GM10847 (cell line): ENCODE measurements around the gene MTHFD2L.
A peak's percentile ranks its signal among the peaks of the same experiment; 100 is the strongest.

Source experiments
- POLR2A ChIP-seq: IDR thresholded peaks from 2 replicates; pipeline ENCODE4 v1.6.1; 2011; ENCODE audit not compliant: insufficient read length; ENCODE audit errors: extremely low read depth

The MTHFD2L gene

GRCh38 chr4:74157561-74158465 lies at the start of gene MTHFD2L:
MTHFD2L (plus strand) TSS chr4:74158118; CDS start chr4:74158139, 21 bp downstream.
- peak; percentile 92 for TF ChIP-seq POLR2A

GRCh38 chr4:74108457-74109115 lies 49.3 kb upstream of the MTHFD2L start:
- TF ChIP-seq POLR2A = no peak

- TF ChIP-seq POLR2A = no peak
Observed at GRCh38 chr4:74109116-74109869, 48.6 kb upstream of the MTHFD2L start.

GRCh38 chr4:74109870-74110605 lies 47.9 kb upstream of the MTHFD2L start:
- TF ChIP-seq POLR2A = no peak

- no peak for TF ChIP-seq POLR2A
Observed at GRCh38 chr4:74110670-74111069, 47.2 kb upstream of the MTHFD2L start.

GRCh38 chr4:74111306-74111975 lies 46.5 kb upstream of the MTHFD2L start:
- TF ChIP-seq POLR2A = no peak

GRCh38 chr4:74111990-74112389 lies 45.9 kb upstream of the MTHFD2L start:
- no peak for TF ChIP-seq POLR2A

GRCh38 chr4:74112399-74113105 lies 45.4 kb upstream of the MTHFD2L start:
- TF ChIP-seq POLR2A = no peak

GRCh38 chr4:74114234-74114633 lies 43.7 kb upstream of the MTHFD2L start:
- TF ChIP-seq POLR2A = no peak

- TF ChIP-seq POLR2A = no peak
Observed at GRCh38 chr4:74117024-74117534, 40.8 kb upstream of the MTHFD2L start.

- no peak for TF ChIP-seq POLR2A
Observed at GRCh38 chr4:74118600-74119338, 39.1 kb upstream of the MTHFD2L start.

- TF ChIP-seq POLR2A = no peak
Observed at GRCh38 chr4:74120086-74120485, 37.8 kb upstream of the MTHFD2L start.
